Kidney epithelial cell (primary cell): ENCODE results near the gene TELO2. TPM values are rescaled to one million over a fixed set of nuclear protein-coding genes. Genes with fewer than 3 reads are reported as not detected.

Source experiments
- DNase-seq: peaks from one replicate; pipeline ENCODE4 v3.0.0-alpha.2; 2010; ENCODE audit warnings: low read depth
- H3K27me3 ChIP-seq: 2 replicates; pipeline ENCODE4 v1.6.0; 2011; ENCODE audit warnings: low read length; ENCODE audit not compliant: control insufficient read depth, insufficient read depth
- H3K36me3 ChIP-seq: 2 replicates; pipeline ENCODE4 v1.5.1; 2011; ENCODE audit warnings: low read length; ENCODE audit not compliant: control insufficient read depth, insufficient read depth
- H3K4me3 ChIP-seq: 2 replicates; pipeline ENCODE4 v1.5.1; 2011; ENCODE audit warnings: low read depth, mild to moderate bottlenecking, control low read depth, low read length
- total RNA-seq: library from RNA; depleted of rRNA; stranded (reverse); fragments of >200 nt; gene quantifications from 2 replicates; pipeline ENCODE4 v1.2.3, GENCODE V29; 2015
- TF ChIP-seq, protein P1 (sequence below): IDR thresholded peaks from 2 replicates; pipeline ENCODE4 v1.5.1; 2011; ENCODE audit warnings: mild to moderate bottlenecking, moderate library complexity, low read length, control low read depth, inconsistent platforms; ENCODE audit not compliant: insufficient read depth, poor library complexity, severe bottlenecking

Gene TELO2
- total RNA-seq, 1 donor from 2014 or later = 23.1 TPM

GRCh38 chr16:1524366-1524765 lies 31.2 kb downstream of the TELO2 start:
- no peak for DNase-seq
- TF ChIP-seq, protein P1, sequence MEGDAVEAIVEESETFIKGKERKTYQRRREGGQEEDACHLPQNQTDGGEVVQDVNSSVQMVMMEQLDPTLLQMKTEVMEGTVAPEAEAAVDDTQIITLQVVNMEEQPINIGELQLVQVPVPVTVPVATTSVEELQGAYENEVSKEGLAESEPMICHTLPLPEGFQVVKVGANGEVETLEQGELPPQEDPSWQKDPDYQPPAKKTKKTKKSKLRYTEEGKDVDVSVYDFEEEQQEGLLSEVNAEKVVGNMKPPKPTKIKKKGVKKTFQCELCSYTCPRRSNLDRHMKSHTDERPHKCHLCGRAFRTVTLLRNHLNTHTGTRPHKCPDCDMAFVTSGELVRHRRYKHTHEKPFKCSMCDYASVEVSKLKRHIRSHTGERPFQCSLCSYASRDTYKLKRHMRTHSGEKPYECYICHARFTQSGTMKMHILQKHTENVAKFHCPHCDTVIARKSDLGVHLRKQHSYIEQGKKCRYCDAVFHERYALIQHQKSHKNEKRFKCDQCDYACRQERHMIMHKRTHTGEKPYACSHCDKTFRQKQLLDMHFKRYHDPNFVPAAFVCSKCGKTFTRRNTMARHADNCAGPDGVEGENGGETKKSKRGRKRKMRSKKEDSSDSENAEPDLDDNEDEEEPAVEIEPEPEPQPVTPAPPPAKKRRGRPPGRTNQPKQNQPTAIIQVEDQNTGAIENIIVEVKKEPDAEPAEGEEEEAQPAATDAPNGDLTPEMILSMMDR = no peak
- Histone ChIP-seq H3K4me3 (no peak overlapping the region), H3K27me3 (no peaks in the 10 kb centered on the region), H3K36me3 (no peaks in the 10 kb centered on the region)

- H3K4me3 ChIP-seq = no peak overlapping the region
- TF ChIP-seq, protein P1 = no peak
- H3K36me3 ChIP-seq = no peaks in the 10 kb centered on the region
- DNase-seq = no peak
- H3K27me3 ChIP-seq = peaks cover under 1% of the 10 kb centered on the region
Observed at GRCh38 chr16:1525871-1526607, 32.9 kb downstream of the TELO2 start.

DNA sequence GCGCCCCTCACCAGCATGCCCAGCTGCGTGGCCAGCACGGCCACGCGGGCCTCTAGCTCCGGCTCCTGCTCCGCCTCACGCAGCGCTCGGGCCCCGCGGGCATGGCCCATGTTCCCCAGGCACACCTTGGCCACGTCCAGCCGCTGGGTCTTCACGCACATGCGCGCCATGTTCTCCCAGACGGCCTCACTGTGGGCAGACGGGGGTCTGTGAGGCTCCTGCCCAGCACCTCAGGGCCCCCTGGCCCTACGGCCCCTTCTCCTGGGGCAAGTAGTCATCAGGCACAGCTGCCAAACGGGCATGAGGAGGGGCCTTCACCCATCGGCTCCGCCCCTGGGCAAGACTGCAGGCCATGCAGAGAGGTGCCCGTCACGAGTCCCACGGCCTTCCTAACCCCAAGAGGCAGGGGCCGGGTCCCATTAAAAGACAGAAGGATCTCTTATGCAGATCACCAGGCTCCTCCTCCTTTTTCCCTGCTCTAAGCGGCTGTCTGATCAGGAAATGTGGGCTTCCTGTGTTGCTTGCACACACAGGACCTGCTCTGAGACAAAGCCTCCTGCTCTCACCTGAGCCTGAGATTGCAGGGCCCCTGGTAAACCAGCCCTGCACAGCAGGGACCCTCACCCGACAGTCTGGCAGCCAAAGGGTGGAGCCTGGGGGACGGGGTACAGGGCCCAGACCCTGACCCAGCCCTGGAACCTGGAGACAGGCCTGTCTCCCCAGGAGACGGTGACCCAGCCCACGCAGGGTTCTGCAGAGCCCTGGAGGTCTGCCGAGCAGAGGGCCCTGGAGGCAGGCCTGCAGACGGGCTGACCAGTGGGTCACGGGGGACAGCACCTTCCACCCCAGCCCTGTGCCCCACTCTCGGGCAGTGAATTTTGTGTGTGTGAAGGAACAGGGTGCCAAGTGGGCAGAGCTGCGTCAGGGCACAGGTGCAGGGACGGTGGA lies 33.7 kb downstream of the TELO2 start:
- peaks cover 2% of the 10 kb centered on the region for H3K27me3 ChIP-seq
- H3K36me3 ChIP-seq = no peaks in the 10 kb centered on the region
- no peak overlapping the region for H3K4me3 ChIP-seq
- no peak for DNase-seq
- TF ChIP-seq, protein P1 = no peak

DNA sequence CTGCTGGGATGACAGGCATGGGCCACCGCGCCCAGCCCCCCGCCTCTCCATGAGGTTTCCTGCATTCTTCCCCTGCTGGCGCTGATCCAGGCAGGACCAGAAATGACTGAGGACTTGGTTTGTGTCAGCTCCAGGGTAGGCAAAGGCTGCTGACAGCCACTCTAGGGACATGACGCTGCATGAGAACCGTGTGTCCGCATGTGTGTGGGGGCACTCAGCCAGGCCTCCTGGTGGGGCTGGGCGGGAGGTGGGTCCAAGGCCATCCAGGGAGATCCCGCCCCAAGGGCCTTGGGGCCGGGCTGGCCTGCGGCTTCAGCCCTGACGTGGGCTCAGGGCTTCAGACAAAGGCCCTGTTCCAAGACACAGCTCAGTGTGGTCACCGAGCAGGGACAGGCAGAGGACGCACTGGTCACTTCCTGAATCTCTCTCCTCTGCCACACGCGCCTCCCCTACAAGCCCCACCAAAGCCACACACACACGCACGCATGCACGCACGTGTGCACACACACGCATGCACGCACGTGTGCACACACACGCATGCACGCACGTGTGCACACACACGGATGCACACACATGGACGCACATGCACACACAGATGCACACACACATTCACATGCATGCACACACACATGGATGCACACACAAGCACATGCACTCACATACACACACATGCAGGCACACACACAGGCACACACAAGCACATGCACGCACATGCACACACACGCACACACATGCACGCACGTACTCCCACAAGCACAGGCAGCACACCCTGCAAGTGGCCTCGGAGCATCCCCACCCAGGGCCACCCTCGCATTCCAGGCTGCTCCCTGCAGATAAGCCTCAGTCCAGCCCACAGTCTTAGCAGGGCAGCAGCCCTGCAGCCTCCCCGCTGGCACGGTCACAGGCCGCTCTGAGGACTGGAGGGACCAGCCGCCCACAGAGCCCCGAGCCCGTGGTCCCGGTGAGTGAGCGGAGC lies 35.0 kb downstream of the TELO2 start:
- DNase-seq = no peak
- H3K4me3 ChIP-seq = no peak overlapping the region
- H3K27me3 ChIP-seq = peaks cover 2% of the 10 kb centered on the region
- TF ChIP-seq, protein P1 = no peak
- no peaks in the 10 kb centered on the region for H3K36me3 ChIP-seq

GRCh38 chr16:1528921-1529537 lies 35.9 kb downstream of the TELO2 start:
- H3K4me3 ChIP-seq = no peak overlapping the region
- no peaks in the 10 kb centered on the region for H3K36me3 ChIP-seq
- no peak for DNase-seq
- TF ChIP-seq, protein P1 = no peak
- H3K27me3 ChIP-seq = peaks cover 2% of the 10 kb centered on the region
